ENCODE measurements around the gene GATAD2B.

Gene GATAD2B

GRCh38 chr1:153831026-153831425 is 91.7 kb downstream of the GATAD2B start:
- no peak for DNase-seq

DNA sequence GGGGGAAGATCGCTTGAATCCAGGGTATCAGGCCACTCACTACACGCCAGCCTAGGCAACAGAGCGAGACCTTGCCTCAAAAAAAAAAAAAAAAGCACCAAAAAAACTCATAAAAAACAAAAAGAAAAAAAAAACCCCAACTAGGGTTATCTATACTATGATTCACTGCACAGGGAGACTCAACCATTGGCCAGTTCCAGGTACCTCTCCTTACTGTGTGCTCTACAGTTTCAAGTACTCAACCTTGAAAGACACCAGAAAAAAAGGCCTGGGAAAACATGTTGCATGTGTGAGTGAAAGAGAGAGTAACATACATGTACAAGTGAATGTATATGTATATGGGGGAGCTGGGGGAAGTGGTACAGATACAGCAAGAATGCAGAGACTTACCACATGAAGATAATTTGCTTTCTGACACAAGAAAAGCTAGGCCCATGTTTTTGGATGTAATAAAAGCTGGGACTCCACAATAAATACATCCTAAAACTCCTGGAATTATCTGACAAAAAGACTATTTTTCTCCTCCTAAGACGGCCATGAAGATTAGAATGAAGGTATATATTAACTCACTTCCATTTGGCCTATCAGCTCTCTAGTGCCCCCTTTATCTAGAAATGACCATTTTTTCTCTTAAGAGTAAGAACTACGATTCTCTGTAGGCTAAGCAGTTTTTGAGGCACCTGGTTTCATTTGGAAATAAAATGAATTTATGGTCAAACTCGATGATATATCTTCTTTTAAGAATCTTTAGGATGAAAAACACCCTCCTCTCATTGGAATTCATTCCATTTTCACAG is 95.4 kb downstream of the GATAD2B start:
- DNase-seq, result no peak

GRCh38 chr1:153818876-153819275 is 103.9 kb downstream of the GATAD2B start:
- DNase-seq, result no peak

- no peak for DNase-seq
Measured at GRCh38 chr1:153816283-153816889, 106.4 kb downstream of the GATAD2B start.

- no peak for DNase-seq
Measured at GRCh38 chr1:153805886-153806719, 116.7 kb downstream of the GATAD2B start.

- DNase-seq, result peak; percentile 45
Measured at GRCh38 chr1:153805042-153805745, 117.6 kb downstream of the GATAD2B start.

- DNase-seq, result no peak
Measured at GRCh38 chr1:153804112-153804511, 118.7 kb downstream of the GATAD2B start.

DNA sequence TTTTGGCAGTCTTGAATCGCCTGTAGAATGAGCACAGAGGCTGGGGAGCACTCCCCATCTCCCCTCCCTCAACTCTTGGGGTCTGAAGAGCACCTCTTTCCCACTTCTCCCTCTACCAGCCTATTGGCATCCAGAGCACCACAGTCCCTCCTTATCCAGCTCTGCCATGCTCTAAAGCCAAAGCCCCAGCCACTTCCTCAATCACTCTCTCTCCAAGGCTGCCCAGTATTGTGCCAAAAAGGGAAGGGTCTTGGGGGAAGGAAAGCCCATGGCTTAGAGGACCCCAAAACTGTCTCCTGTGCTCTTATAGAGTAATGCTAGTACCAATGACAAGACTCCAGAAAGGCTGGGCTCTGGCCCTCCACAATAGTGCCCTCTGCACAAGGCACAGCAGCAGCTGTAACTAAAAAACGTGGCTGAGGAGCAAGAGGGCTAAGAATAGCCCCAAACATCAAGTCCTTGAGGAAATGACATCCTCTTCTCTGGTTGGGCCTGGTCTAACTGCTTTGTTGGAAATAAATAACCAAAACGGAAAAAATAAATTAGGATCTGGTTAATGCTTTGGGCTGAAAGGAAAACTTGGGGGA is 119.2 kb downstream of the GATAD2B start:
- DNase-seq, result no peak

- DNase-seq, result no peak
Measured at GRCh38 chr1:153801786-153802697, 120.7 kb downstream of the GATAD2B start.

DNA sequence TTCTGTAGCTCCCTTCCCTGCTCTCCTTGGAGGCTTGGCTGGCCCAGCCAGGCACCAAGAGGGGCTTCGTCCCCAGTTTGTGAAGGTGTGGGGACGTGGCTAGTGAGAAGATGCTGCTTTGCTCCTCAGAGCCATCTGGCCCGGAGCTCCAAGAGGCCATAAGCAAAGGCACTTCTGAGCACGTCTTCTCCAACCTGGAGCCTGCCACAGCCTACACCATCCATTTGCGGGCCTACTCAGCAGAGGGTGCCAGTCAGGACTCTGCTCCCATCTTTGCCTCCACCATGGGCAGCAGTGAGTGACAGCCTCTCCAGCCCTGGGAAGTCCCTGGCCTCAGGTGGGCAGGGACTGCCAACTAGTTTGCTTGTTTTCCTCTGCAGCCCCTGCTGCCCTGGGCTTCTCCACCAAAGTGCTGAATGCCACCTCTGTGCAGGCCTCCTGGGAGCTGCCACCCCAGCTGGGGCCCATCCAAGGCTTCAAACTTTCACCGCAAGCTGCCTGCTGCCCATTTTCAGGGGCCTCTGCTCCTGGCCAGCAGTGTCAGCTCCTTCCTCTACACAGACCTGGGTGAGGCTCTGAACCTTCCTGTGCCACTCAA is 121.6 kb downstream of the GATAD2B start:
- no peak for DNase-seq

GRCh38 chr1:153800516-153800915 is 122.3 kb downstream of the GATAD2B start:
- no peak for DNase-seq

GRCh38 chr1:153799566-153800465 is 123.0 kb downstream of the GATAD2B start:
- DNase-seq, result no peak

DNA sequence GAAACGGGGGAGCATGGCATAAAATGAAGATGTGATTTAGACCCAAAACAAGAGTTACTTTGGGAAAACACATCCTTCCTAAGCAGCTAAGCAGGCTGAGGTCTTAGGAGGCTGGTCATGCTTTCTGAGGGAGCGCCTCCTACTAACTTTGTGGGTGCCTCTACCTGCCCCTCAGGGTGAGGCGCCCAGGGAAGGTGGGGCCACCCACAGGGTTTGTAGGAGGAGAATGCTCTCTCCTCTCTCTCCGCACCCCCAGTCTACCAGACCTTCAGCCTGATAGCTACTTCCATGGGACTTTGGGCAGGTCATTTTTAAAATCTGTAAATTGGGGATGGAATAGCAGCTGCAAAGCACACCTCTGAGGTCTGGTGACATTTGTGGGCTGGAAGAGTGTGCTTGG is 123.8 kb downstream of the GATAD2B start:
- DNase-seq, result no peak

DNA sequence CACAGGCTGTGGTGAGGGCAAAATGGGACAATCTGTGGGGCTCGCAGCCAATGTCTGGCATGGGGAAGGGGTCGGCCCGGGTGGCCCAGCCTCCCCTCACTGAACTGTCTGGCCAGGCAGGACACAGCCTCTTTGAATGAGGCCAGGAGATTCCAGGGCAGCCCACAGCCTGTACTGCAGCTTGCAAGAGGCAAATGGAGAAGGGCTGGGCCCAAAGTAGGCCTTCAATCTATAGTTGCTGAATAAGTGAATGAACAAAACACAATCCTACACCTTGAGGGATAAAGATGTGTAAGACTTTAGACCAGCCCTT is 124.3 kb downstream of the GATAD2B start:
- DNase-seq, result no peak

DNA sequence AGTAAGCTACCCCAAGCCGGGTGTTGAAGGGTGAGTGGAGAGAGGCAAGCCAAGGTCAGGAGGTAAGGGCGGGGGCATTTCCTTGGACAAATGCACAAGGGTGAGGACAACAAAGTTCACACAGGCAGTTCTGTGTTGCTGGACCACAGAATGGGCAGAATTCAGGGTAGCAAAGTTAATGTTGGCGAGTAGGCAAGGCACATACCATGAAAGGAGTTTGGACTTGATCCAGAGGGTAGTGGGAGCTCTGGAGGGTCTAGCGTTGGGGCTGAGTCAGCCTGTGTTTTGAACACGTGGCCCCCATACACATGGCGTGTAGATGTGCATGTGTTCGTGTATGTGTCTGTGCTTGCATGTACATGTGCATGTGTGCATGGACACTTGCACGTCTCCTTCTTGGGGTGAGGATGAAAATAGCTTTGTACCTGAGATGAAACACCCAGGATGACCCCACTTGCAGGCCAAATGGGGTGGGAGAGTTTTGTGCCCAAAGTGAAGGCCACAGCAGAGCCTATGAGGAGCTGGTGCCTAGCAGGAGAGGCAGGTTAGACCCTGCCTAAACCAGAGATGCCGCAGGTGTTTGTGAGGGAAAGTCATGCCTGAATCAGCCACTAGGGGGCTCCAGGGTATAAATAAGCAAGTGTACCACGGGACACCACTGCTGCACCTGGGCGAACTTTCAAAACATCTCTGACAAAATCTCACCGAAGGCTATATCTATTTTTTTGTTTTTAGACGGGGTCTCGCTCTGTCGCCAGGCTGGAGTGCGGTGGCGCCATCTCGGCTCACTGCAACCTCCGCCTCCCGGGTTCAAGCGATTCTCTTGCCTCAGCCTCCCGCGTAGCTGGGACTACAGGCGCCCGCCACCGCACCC is 125.7 kb downstream of the GATAD2B start:
- peak; percentile 72 for DNase-seq

DNA sequence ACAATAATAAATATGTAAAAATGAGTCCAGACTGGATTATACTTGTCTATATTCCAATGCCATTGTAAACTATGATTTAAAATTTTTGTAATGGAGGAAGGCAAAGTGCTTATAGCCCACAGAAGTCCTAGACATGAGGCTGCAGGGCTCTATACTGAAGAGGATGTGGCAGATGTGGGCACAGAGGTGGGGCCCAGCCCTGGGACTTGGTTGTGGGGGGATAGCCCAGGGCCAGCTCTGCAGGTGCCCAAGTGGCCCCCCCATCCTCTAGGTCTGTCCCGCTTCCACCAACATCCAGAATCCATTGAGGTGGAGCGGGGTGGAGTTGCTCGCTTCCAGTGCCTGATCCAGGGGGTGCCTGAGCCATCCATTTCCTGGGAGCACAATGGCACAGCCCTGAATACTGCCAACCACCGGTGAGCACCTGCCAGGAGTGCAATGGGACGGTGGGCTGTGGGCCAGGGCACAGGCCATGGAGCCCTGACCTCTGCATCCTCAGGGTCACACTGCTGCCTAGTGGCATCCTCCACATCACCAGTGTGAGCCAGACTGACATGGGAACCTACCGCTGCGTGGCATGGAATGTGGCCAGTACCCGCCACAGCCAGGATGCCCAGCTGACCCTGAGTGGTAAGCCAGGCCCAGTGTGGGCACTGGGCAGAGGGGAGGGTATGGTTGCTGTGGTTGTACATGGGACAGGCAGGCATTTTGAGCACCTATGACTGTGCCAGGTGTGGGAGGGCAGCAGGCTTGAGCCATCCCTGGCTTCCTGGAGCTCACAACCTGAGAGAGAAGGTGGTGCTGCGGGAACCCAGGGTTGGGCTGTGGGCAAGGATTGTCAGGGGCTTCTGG is 126.6 kb downstream of the GATAD2B start:
- no peak for DNase-seq

DNA sequence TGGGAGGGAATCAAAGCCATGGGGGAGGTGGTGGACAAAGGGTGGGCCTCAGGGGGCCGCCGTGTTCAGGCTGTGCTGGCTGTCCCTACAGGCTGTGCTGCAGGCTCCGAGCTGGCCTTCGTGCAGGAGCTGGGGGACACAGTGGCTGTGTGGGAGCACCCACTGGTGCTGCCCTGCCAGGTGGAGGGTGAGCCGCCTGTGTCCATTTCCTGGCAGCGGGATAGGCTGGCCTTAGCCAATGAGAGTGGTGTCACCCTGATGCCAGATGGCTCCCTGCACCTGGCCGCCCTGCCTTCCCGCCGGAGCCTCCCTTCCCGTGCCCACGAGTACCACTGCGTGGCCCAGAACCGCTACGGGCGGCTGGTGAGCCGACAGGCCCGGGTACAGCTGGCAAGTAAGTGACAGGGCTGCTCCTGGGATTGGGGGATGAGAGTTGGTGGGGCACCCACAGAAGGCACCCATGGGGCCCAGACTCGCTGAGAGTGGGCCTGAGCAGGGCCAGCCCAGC is 127.4 kb downstream of the GATAD2B start:
- no peak for DNase-seq
